ENCODE data around the gene KIF3B.
"Not testable (repeated sequence)": the region's sequence is repeated elsewhere in the genome, so short reads cannot be mapped to it uniquely, and the experiment has no call there.

Gene KIF3B

GRCh38 chr20:32304131-32304746 lies 26.8 kb downstream of the KIF3B start:
- Histone ChIP-seq H3K36me3 (ENCODE audit: control insufficient read depth in 5 of 5, insufficient read depth in 5 of 5, low read length in 5 of 5) (no peaks in the 10 kb centered on the region), H3K9ac (ENCODE audit: low read length in 5 of 5) (no peak overlapping the region), H3K4me3 (ENCODE audit: low read depth in 1 of 5, low read length in 5 of 5) (no peak overlapping the region), H3K27me3 (ENCODE audit: control insufficient read depth in 5 of 5, insufficient read depth in 4 of 5, low read length in 5 of 5) (no peaks in the 10 kb centered on the region), H3K9me3 (ENCODE audit: control insufficient read depth in 5 of 5, low read length in 5 of 5) (no peaks in the 10 kb centered on the region), H3K4me1 (ENCODE audit: control insufficient read depth in 5 of 5, insufficient read depth in 5 of 5, low read length in 5 of 5) (no peaks in the 10 kb centered on the region), H3K27ac (ENCODE audit: low read depth, low read length) (no peak overlapping the region)

- H3K4me1 ChIP-seq (ENCODE audit: control insufficient read depth in 5 of 5, insufficient read depth in 5 of 5, low read length in 5 of 5) = peaks cover 0 to 8% (median 6%) of the 10 kb centered on the region in 5 donors
- H3K9ac ChIP-seq (ENCODE audit: low read length in 5 of 5) = no peak overlapping the region
- no peaks in the 10 kb centered on the region for H3K9me3 ChIP-seq (ENCODE audit: control insufficient read depth in 5 of 5, low read length in 5 of 5)
- H3K27ac ChIP-seq (ENCODE audit: low read depth, low read length) = no peak overlapping the region
- peaks cover 0 to 33% (median 31%) of the 10 kb centered on the region in 5 donors for H3K36me3 ChIP-seq (ENCODE audit: control insufficient read depth in 5 of 5, insufficient read depth in 5 of 5, low read length in 5 of 5)
- H3K4me3 ChIP-seq (ENCODE audit: low read depth in 1 of 5, low read length in 5 of 5) = no peak overlapping the region
- no peaks in the 10 kb centered on the region for H3K27me3 ChIP-seq (ENCODE audit: control insufficient read depth in 5 of 5, insufficient read depth in 4 of 5, low read length in 5 of 5)
Measured at GRCh38 chr20:32312718-32313424, 35.4 kb downstream of the KIF3B start.

GRCh38 chr20:32314768-32315167 lies 37.3 kb downstream of the KIF3B start:
- no peaks in the 10 kb centered on the region for H3K9me3 ChIP-seq (ENCODE audit: control insufficient read depth in 5 of 5, low read length in 5 of 5)
- H3K36me3 ChIP-seq (ENCODE audit: control insufficient read depth in 5 of 5, insufficient read depth in 5 of 5, low read length in 5 of 5) = peaks cover 0 to 38% (median 34%) of the 10 kb centered on the region in 5 donors
- H3K27me3 ChIP-seq (ENCODE audit: control insufficient read depth in 5 of 5, insufficient read depth in 4 of 5, low read length in 5 of 5) = no peaks in the 10 kb centered on the region
- no peak overlapping the region for H3K9ac ChIP-seq (ENCODE audit: low read length in 5 of 5)
- no peak overlapping the region for H3K4me3 ChIP-seq (ENCODE audit: low read depth in 1 of 5, low read length in 5 of 5)
- H3K4me1 ChIP-seq (ENCODE audit: control insufficient read depth in 5 of 5, insufficient read depth in 5 of 5, low read length in 5 of 5) = peaks cover 0 to 8% (median 6%) of the 10 kb centered on the region in 5 donors
- no peak overlapping the region for H3K27ac ChIP-seq (ENCODE audit: low read depth, low read length)

- Histone ChIP-seq H3K9ac (ENCODE audit: low read length in 5 of 5) (no peak overlapping the region), H3K4me3 (ENCODE audit: low read depth in 1 of 5, low read length in 5 of 5) (no peak overlapping the region), H3K27me3 (ENCODE audit: control insufficient read depth in 5 of 5, insufficient read depth in 4 of 5, low read length in 5 of 5) (no peaks in the 10 kb centered on the region), H3K36me3 (ENCODE audit: control insufficient read depth in 5 of 5, insufficient read depth in 5 of 5, low read length in 5 of 5) (peaks cover 0 to 32% (median 28%) of the 10 kb centered on the region in 5 donors), H3K27ac (ENCODE audit: low read depth, low read length) (no peak overlapping the region), H3K9me3 (ENCODE audit: control insufficient read depth in 5 of 5, low read length in 5 of 5) (no peaks in the 10 kb centered on the region), H3K4me1 (ENCODE audit: control insufficient read depth in 5 of 5, insufficient read depth in 5 of 5, low read length in 5 of 5) (peaks cover 0 to 8% (median 6%) of the 10 kb centered on the region in 5 donors)
Measured at GRCh38 chr20:32315399-32315798, 37.9 kb downstream of the KIF3B start.

GRCh38 chr20:32315891-32316290 lies 38.4 kb downstream of the KIF3B start:
- Histone ChIP-seq H3K36me3 (ENCODE audit: control insufficient read depth in 5 of 5, insufficient read depth in 5 of 5, low read length in 5 of 5) (peaks cover 0 to 27% (median 23%) of the 10 kb centered on the region in 5 donors), H3K4me3 (ENCODE audit: low read depth in 1 of 5, low read length in 5 of 5) (no peak overlapping the region), H3K9me3 (ENCODE audit: control insufficient read depth in 5 of 5, low read length in 5 of 5) (no peaks in the 10 kb centered on the region), H3K27me3 (ENCODE audit: control insufficient read depth in 5 of 5, insufficient read depth in 4 of 5, low read length in 5 of 5) (no peaks in the 10 kb centered on the region), H3K27ac (ENCODE audit: low read depth, low read length) (no peak overlapping the region), H3K4me1 (ENCODE audit: control insufficient read depth in 5 of 5, insufficient read depth in 5 of 5, low read length in 5 of 5) (peaks cover 0 to 8% (median 6%) of the 10 kb centered on the region in 5 donors), H3K9ac (ENCODE audit: low read length in 5 of 5) (no peak overlapping the region)

- Histone ChIP-seq H3K27ac (ENCODE audit: low read depth, low read length) (no peak overlapping the region), H3K36me3 (ENCODE audit: control insufficient read depth in 5 of 5, insufficient read depth in 5 of 5, low read length in 5 of 5) (peaks cover 0 to 25% (median 20%) of the 10 kb centered on the region in 5 donors), H3K9ac (ENCODE audit: low read length in 5 of 5) (no peak overlapping the region), H3K4me3 (ENCODE audit: low read depth in 1 of 5, low read length in 5 of 5) (no peak overlapping the region), H3K4me1 (ENCODE audit: control insufficient read depth in 5 of 5, insufficient read depth in 5 of 5, low read length in 5 of 5) (peaks cover 0 to 8% (median 6%) of the 10 kb centered on the region in 5 donors), H3K9me3 (ENCODE audit: control insufficient read depth in 5 of 5, low read length in 5 of 5) (no peaks in the 10 kb centered on the region), H3K27me3 (ENCODE audit: control insufficient read depth in 5 of 5, insufficient read depth in 4 of 5, low read length in 5 of 5) (no peaks in the 10 kb centered on the region)
Measured at GRCh38 chr20:32316667-32317066, 39.2 kb downstream of the KIF3B start.

GRCh38 chr20:32319100-32319499 lies 41.6 kb downstream of the KIF3B start:
- H3K9me3 ChIP-seq (ENCODE audit: control insufficient read depth in 5 of 5, low read length in 5 of 5) = no peaks in the 10 kb centered on the region
- no peaks in the 10 kb centered on the region for H3K27me3 ChIP-seq (ENCODE audit: control insufficient read depth in 5 of 5, insufficient read depth in 4 of 5, low read length in 5 of 5)
- no peak overlapping the region for H3K27ac ChIP-seq (ENCODE audit: low read depth, low read length)
- no peak overlapping the region for H3K4me3 ChIP-seq (ENCODE audit: low read depth in 1 of 5, low read length in 5 of 5)
- H3K9ac ChIP-seq (ENCODE audit: low read length in 5 of 5) = no peak overlapping the region
- H3K36me3 ChIP-seq (ENCODE audit: control insufficient read depth in 5 of 5, insufficient read depth in 5 of 5, low read length in 5 of 5) = peaks cover 0 to 25% (median 18%) of the 10 kb centered on the region in 5 donors
- peaks cover 0 to 8% (median 6%) of the 10 kb centered on the region in 5 donors for H3K4me1 ChIP-seq (ENCODE audit: control insufficient read depth in 5 of 5, insufficient read depth in 5 of 5, low read length in 5 of 5)

- H3K27ac ChIP-seq (ENCODE audit: low read depth, low read length) = no peak overlapping the region
- H3K4me3 ChIP-seq (ENCODE audit: low read depth in 1 of 5, low read length in 5 of 5) = no peak overlapping the region
- H3K27me3 ChIP-seq (ENCODE audit: control insufficient read depth in 5 of 5, insufficient read depth in 4 of 5, low read length in 5 of 5) = no peaks in the 10 kb centered on the region
- H3K9ac ChIP-seq (ENCODE audit: low read length in 5 of 5) = no peak overlapping the region
- no peaks in the 10 kb centered on the region for H3K4me1 ChIP-seq (ENCODE audit: control insufficient read depth in 5 of 5, insufficient read depth in 5 of 5, low read length in 5 of 5)
- peaks cover 0 to 25% (median 18%) of the 10 kb centered on the region in 5 donors for H3K36me3 ChIP-seq (ENCODE audit: control insufficient read depth in 5 of 5, insufficient read depth in 5 of 5, low read length in 5 of 5)
- no peaks in the 10 kb centered on the region for H3K9me3 ChIP-seq (ENCODE audit: control insufficient read depth in 5 of 5, low read length in 5 of 5)
Measured at GRCh38 chr20:32320305-32320704, 42.9 kb downstream of the KIF3B start.

- Histone ChIP-seq H3K4me3 (ENCODE audit: low read depth in 1 of 5, low read length in 5 of 5) (no peak overlapping the region), H3K4me1 (ENCODE audit: control insufficient read depth in 5 of 5, insufficient read depth in 5 of 5, low read length in 5 of 5) (no peaks in the 10 kb centered on the region), H3K9ac (ENCODE audit: low read length in 5 of 5) (no peak overlapping the region), H3K27me3 (ENCODE audit: control insufficient read depth in 5 of 5, insufficient read depth in 4 of 5, low read length in 5 of 5) (no peaks in the 10 kb centered on the region), H3K27ac (ENCODE audit: low read depth, low read length) (no peak overlapping the region), H3K36me3 (ENCODE audit: control insufficient read depth in 5 of 5, insufficient read depth in 5 of 5, low read length in 5 of 5) (peaks cover 0 to 20% (median 14%) of the 10 kb centered on the region in 5 donors), H3K9me3 (ENCODE audit: control insufficient read depth in 5 of 5, low read length in 5 of 5) (no peaks in the 10 kb centered on the region)
Measured at GRCh38 chr20:32321390-32321789, 43.9 kb downstream of the KIF3B start.

- H3K9me3 ChIP-seq (ENCODE audit: control insufficient read depth in 5 of 5, low read length in 5 of 5); H3K27me3 ChIP-seq (ENCODE audit: control insufficient read depth in 5 of 5, insufficient read depth in 4 of 5, low read length in 5 of 5); H3K9ac ChIP-seq (ENCODE audit: low read length in 5 of 5); H3K4me1 ChIP-seq (ENCODE audit: control insufficient read depth in 5 of 5, insufficient read depth in 5 of 5, low read length in 5 of 5); H3K27ac ChIP-seq (ENCODE audit: low read depth, low read length); H3K4me3 ChIP-seq (ENCODE audit: low read depth in 1 of 5, low read length in 5 of 5): not testable (repeated sequence)
- H3K36me3 ChIP-seq (ENCODE audit: control insufficient read depth in 5 of 5, insufficient read depth in 5 of 5, low read length in 5 of 5) = peaks cover 6 to 18% (median 11%) of the 10 kb centered on the region in 5 donors
Measured at GRCh38 chr20:32322260-32322659, 44.8 kb downstream of the KIF3B start.
